ENCODE measurements around the gene TEX36.
"Not testable (repeated sequence)": the region's sequence is repeated elsewhere in the genome, so short reads cannot be mapped to it uniquely, and the experiment has no call there.

The TEX36 gene

DNA sequence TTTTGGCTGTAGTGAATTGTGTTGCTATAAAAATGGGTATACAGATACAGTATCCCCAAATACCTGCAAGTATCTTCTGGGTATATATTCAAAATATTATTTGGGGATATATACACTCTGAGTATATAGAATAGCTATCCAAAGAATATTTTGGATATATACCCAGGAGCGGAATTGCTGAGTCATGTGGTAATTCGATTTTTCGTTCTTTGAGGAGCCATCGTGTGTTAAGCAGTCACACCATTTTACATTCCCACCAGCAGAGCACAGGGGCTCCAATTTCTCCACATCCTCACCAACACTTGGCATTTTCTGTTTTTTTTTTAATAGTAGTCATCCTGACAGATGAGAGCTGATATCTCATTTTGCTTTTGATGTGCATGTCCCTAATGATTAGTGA lies 61.9 kb downstream of the TEX36 start:
- 0 out of 2 replicates have a peak, but pooled peaks cover 4% of the 10 kb centered on the region for H3K9me3 ChIP-seq
- no peak for TF ChIP-seq Cebpa-rat (IDR thresholded peaks at IDR 0.05)
- no peak overlapping the region for H3K27ac ChIP-seq
- no peaks in the 10 kb centered on the region for H3K27me3 ChIP-seq
- H3K9ac ChIP-seq, result no peak overlapping the region
- no peak overlapping the region for H3K4me2 ChIP-seq
- H3K4me1 ChIP-seq, result no peaks in the 10 kb centered on the region
- H3K4me3 ChIP-seq, result no peak overlapping the region
- no peaks in the 10 kb centered on the region for H3K36me3 ChIP-seq
- no peaks in the 10 kb centered on the region for H4K20me1 ChIP-seq

DNA sequence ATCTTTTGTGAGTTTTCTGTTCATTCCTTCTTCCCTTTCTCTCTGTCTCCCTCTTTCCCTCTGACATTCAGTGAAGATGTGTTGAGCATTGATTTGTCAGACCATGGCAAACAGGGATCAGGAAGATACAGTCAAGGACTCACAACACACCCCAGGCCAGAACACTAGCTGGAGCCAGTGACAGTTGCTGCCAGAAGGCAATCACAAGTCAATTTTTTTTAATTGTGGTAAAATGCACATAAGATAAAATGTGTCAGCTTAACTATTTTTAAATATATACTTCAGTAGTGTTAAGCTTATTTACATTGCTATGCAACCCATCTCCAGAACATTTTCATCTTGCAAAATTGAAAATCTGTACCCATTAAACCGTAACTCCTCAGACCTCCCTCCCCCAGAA lies 62.6 kb downstream of the TEX36 start:
- H3K4me2 ChIP-seq, result no peak overlapping the region
- no peaks in the 10 kb centered on the region for H3K27me3 ChIP-seq
- no peaks in the 10 kb centered on the region for H3K4me1 ChIP-seq
- no peaks in the 10 kb centered on the region for H3K36me3 ChIP-seq
- H3K9me3 ChIP-seq, result 0 out of 2 replicates have a peak, but pooled peaks cover 4% of the 10 kb centered on the region
- H3K27ac ChIP-seq, result no peak overlapping the region
- H3K4me3 ChIP-seq, result no peak overlapping the region
- TF ChIP-seq Cebpa-rat (IDR thresholded peaks at IDR 0.05), result no peak
- H3K9ac ChIP-seq, result no peak overlapping the region
- no peaks in the 10 kb centered on the region for H4K20me1 ChIP-seq

DNA sequence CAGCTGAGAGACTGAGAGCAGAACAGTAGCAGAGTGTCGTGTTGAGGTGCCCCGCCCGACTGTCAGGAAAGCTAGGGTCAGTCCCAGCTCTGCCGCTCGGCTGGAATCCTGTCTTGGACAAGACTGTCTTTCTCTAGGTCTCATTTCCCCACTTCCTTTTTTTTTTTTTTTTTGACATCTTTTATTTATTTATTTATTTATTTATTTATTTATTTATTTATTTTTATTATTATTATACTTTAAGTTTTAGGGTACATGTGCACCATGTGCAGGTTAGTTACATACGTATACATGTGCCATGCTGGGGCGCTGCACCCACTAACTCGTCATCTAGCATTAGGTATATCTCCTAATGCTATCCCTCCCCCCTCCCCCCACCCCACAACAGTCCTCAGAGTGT lies 69.9 kb downstream of the TEX36 start:
- not testable (repeated sequence) for H3K27ac ChIP-seq, H3K4me3 ChIP-seq, H4K20me1 ChIP-seq, H3K4me1 ChIP-seq, H3K9me3 ChIP-seq, H3K36me3 ChIP-seq, H3K9ac ChIP-seq, H3K27me3 ChIP-seq, H3K4me2 ChIP-seq

DNA sequence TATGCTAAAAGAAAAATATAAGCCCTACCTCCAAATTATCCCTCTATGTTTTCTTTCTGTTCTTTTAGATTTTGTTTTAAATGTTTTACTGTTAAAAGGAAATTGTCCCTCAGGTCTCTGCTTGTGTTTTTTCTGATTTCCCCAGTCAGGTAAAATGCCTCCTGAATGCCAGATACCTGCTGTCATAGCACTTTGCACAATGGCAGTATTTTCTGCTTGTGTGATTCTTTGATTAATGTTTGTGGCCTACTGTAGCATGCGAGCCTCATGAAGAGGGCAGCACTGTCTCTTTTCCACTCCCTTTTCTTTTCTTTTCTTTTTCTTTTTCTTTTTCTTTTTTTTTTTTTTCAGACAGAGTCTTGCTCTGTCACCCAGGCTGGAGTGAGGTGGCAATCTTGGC lies 71.2 kb downstream of the TEX36 start:
- no peak overlapping the region for H3K4me2 ChIP-seq
- no peaks in the 10 kb centered on the region for H3K4me1 ChIP-seq
- TF ChIP-seq Cebpa-rat (IDR thresholded peaks at IDR 0.05), result no peak
- H3K4me3 ChIP-seq, result no peak overlapping the region
- H3K27me3 ChIP-seq, result no peaks in the 10 kb centered on the region
- no peak overlapping the region for H3K9ac ChIP-seq
- H3K27ac ChIP-seq, result no peak overlapping the region
- no peaks in the 10 kb centered on the region for H3K36me3 ChIP-seq
- no peaks in the 10 kb centered on the region for H4K20me1 ChIP-seq
- H3K9me3 ChIP-seq, result no peaks in the 10 kb centered on the region

DNA sequence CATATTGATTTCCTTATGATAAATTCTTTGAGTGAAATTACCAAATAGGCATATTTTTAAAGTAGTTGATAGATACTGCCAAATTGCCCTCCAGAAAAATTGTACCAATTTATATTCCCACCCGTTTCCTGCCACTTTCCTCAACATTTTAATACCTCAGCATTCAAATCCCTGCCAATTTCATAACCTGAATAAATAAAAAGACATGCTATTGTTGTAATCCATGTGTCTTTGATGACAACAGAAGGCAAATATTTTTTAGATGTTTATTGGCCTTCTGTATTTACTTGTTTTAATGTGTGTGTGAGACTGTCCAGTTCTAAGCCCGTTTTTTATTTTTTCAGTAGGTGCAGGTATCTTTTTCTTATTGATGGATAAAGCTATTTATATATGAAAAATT lies 71.7 kb downstream of the TEX36 start:
- Histone ChIP-seq H3K9me3 (no peaks in the 10 kb centered on the region), H3K27me3 (no peaks in the 10 kb centered on the region), H3K9ac (no peak overlapping the region), H3K4me1 (no peaks in the 10 kb centered on the region), H3K36me3 (no peaks in the 10 kb centered on the region), H3K4me3 (no peak overlapping the region), H4K20me1 (no peaks in the 10 kb centered on the region), H3K27ac (no peak overlapping the region), H3K4me2 (no peak overlapping the region)
- no peak for TF ChIP-seq Cebpa-rat (IDR thresholded peaks at IDR 0.05)

DNA sequence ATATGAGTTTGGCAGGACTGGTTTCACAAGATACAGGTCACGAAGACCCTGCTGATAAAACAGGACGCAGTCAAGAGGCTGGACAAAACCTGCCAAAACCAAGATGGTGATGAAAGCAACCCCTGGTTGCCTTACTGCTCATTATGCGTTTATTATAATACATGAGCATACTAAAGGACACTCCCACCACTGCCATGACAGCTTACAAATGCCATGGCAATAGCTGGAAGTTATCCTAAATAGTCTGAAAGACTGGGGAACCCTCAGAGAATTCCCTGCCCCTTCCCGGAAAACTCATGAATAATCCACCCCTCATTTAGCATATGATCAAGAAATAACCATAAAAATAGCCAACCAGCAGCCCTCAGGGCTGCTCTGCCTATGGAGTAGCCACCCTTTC lies 73.1 kb downstream of the TEX36 start:
- Histone ChIP-seq H3K9me3 (no peaks in the 10 kb centered on the region), H3K9ac (no peak overlapping the region), H3K4me3 (no peak overlapping the region), H3K27ac (no peak overlapping the region), H3K4me1 (no peaks in the 10 kb centered on the region), H3K4me2 (no peak overlapping the region), H3K36me3 (no peaks in the 10 kb centered on the region), H3K27me3 (no peaks in the 10 kb centered on the region), H4K20me1 (no peaks in the 10 kb centered on the region)
- TF ChIP-seq Cebpa-rat (IDR thresholded peaks at IDR 0.05), result no peak

DNA sequence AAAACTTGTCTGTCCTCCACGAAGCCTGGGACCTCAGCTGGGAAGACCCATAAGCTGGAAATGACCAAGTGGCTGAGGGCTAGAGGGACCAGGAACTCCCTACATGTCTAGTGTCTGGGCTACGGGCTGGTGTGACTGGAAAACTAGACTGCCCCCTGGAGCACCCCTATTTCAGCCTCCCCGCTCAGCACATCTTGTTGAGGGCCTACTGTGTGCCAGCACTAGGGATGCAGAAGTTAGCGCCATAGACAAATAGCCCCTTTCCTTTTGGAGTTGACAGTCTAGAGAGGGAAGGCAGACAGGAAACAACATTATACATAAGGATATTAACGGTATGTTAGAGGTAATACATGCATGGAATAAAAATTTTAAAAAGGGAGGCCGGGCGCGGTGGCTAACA lies 74.5 kb downstream of the TEX36 start:
- no peaks in the 10 kb centered on the region for H3K4me1 ChIP-seq
- no peaks in the 10 kb centered on the region for H3K36me3 ChIP-seq
- no peaks in the 10 kb centered on the region for H3K27me3 ChIP-seq
- H3K4me3 ChIP-seq, result no peak overlapping the region
- H3K9ac ChIP-seq, result no peak overlapping the region
- no peak for TF ChIP-seq Cebpa-rat (IDR thresholded peaks at IDR 0.05)
- H3K9me3 ChIP-seq, result no peaks in the 10 kb centered on the region
- H3K27ac ChIP-seq, result no peak overlapping the region
- H3K4me2 ChIP-seq, result no peak overlapping the region
- H4K20me1 ChIP-seq, result no peaks in the 10 kb centered on the region

DNA sequence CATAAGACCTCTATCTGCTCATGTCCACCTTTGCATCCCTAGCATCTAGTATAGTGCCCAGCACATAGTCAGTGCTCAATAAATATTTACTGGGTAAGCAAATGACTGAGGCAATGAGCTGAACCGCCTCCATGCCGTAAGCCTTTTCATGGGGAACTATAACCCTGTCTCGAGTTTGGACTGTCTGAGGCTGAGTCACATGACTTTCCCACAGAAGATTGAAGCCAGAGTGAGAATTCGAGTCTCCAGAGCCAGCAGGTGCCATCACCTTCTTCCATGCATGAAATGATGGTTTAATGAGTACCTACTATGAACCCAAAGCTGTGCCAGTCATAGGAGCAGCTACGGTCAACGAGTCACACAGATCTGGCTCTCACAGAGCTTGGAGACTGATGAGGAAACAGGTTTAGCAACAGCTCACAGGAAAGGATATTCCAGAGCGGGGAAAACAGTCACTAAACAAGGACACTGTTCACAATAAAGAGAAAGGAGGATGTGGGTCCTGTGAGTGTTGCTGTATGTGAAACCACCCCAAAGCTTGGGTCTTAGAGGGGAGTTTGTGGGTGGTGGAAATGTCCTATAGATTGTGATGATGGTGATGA lies 75.2 kb downstream of the TEX36 start:
- Histone ChIP-seq H3K9ac (no peak overlapping the region), H3K36me3 (no peaks in the 10 kb centered on the region), H3K4me2 (no peak overlapping the region), H3K4me1 (no peaks in the 10 kb centered on the region), H3K27ac (no peak overlapping the region), H3K4me3 (no peak overlapping the region), H3K9me3 (no peaks in the 10 kb centered on the region), H3K27me3 (no peaks in the 10 kb centered on the region), H4K20me1 (no peaks in the 10 kb centered on the region)
- no peak for TF ChIP-seq Cebpa-rat (IDR thresholded peaks at IDR 0.05)

DNA sequence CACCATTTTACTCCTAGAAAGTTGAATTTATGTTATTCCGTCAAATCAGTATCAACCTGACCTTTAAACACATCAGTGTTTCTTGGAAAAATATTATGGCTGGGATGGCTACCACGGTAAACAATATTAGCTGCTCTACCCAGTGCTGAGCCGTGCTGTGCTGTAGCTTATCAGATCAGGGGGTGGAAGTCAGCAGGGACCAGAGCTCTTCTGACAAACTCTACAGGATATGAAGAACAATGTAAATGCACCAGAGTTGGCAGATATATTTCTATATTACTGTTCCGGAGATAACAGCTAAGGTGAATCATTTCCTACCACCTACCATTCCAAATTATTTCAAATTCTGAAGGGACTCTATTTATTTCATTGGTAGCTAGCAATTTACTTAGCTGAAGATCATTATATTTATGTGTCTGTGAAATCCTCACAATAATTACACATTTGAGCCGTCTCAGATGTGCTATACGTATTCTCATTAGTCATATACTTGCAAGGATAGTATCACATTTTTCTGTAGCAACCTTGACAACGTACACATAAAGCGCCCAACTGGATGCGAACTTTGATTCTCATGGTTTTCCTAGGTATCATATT lies 76.5 kb downstream of the TEX36 start:
- H3K4me3 ChIP-seq, result no peak overlapping the region
- no peaks in the 10 kb centered on the region for H3K36me3 ChIP-seq
- no peaks in the 10 kb centered on the region for H4K20me1 ChIP-seq
- H3K4me2 ChIP-seq, result no peak overlapping the region
- no peak for TF ChIP-seq Cebpa-rat (IDR thresholded peaks at IDR 0.05)
- no peak overlapping the region for H3K9ac ChIP-seq
- no peaks in the 10 kb centered on the region for H3K27me3 ChIP-seq
- H3K4me1 ChIP-seq, result no peaks in the 10 kb centered on the region
- H3K9me3 ChIP-seq, result no peaks in the 10 kb centered on the region
- no peak overlapping the region for H3K27ac ChIP-seq

Measured in BLaER1 (cell line).